Skeletal muscle tissue (tissue), 4 donors: ENCODE measurements around the gene GBA2. TPM values are rescaled to one million over a fixed set of nuclear protein-coding genes. Genes with fewer than 3 reads are reported as not detected.

Experiments
- H3K27ac ChIP-seq: one replicate; pipeline ENCODE4 v1.7.0; 2013; ENCODE audit warnings: mild to moderate bottlenecking, low read depth, low read length, inconsistent platforms
- H3K27me3 ChIP-seq, 3 donors: one replicate each; pipeline ENCODE4 v1.7.0; 2013; ENCODE audit warnings: low read length in 3 of 3; ENCODE audit not compliant: control insufficient read depth in 3 of 3, insufficient read depth in 3 of 3
- H3K36me3 ChIP-seq, 3 donors: one replicate each; pipeline ENCODE4 v1.7.0; 2013; ENCODE audit warnings: low read length in 3 of 3; ENCODE audit not compliant: control insufficient read depth in 3 of 3, insufficient read depth in 3 of 3
- H3K4me1 ChIP-seq, 3 donors: one replicate each; pipeline ENCODE4 v1.7.0; 2013; ENCODE audit warnings: low read length in 3 of 3, mild to moderate bottlenecking in 3 of 3; ENCODE audit not compliant: control insufficient read depth in 3 of 3, insufficient read depth in 3 of 3
- H3K4me3 ChIP-seq, 3 donors: one replicate each; pipeline ENCODE4 v1.7.0; 2013; ENCODE audit warnings: low read length in 3 of 3
- H3K9ac ChIP-seq, 3 donors: one replicate each; pipeline ENCODE4 v1.7.0; 2013; ENCODE audit warnings: low read length in 3 of 3, mild to moderate bottlenecking in 3 of 3, moderate library complexity in 2 of 3, low read depth in 1 of 3
- H3K9me3 ChIP-seq, 3 donors: one replicate each; pipeline ENCODE4 v1.7.0; 2013; ENCODE audit warnings: low read length in 3 of 3; ENCODE audit not compliant: control insufficient read depth in 3 of 3
- total RNA-seq: library from RNA; depleted of rRNA; stranded (reverse); fragments of >200 nt; gene quantifications from one replicate; pipeline ENCODE4 v1.2.3, GENCODE V29; 2014
- donor health status: Osteomylitis.

The GBA2 gene
- total RNA-seq, 1 donor from 2014 or later = 31.3 TPM

GRCh38 chr9:35713578-35713977 is 35.5 kb downstream of the GBA2 start:
- Histone ChIP-seq H3K36me3 (peaks cover 85 to 89% (median 85%) of the 10 kb centered on the region in 3 donors), H3K9me3 (no peaks in the 10 kb centered on the region), H3K4me1 (no peaks in the 10 kb centered on the region), H3K4me3 (no peak overlapping the region), H3K9ac (no peak overlapping the region), H3K27ac (no peak overlapping the region), H3K27me3 (no peaks in the 10 kb centered on the region)

- Histone ChIP-seq H3K27ac (no peak overlapping the region), H3K9me3 (no peaks in the 10 kb centered on the region), H3K4me1 (no peaks in the 10 kb centered on the region), H3K36me3 (peaks cover 83 to 89% (median 85%) of the 10 kb centered on the region in 3 donors), H3K27me3 (no peaks in the 10 kb centered on the region), H3K9ac (no peak overlapping the region), H3K4me3 (no peak overlapping the region)
Measured at GRCh38 chr9:35712762-35713400, 36.1 kb downstream of the GBA2 start.

GRCh38 chr9:35711501-35712428 is 37.3 kb downstream of the GBA2 start:
- no peaks in the 10 kb centered on the region for H3K9me3 ChIP-seq
- H3K27me3 ChIP-seq = no peaks in the 10 kb centered on the region
- H3K4me1 ChIP-seq = no peaks in the 10 kb centered on the region
- H3K4me3 ChIP-seq = no peak overlapping the region
- peaks cover 83 to 89% (median 85%) of the 10 kb centered on the region in 3 donors for H3K36me3 ChIP-seq
- no peak overlapping the region for H3K27ac ChIP-seq
- H3K9ac ChIP-seq = no peak overlapping the region

GRCh38 chr9:35710818-35711500 is 38.1 kb downstream of the GBA2 start:
- Histone ChIP-seq H3K36me3 (peaks cover 84 to 89% (median 85%) of the 10 kb centered on the region in 3 donors), H3K4me3 (no peak overlapping the region), H3K4me1 (no peaks in the 10 kb centered on the region), H3K9me3 (no peaks in the 10 kb centered on the region), H3K27me3 (no peaks in the 10 kb centered on the region), H3K27ac (no peak overlapping the region), H3K9ac (no peak overlapping the region)

- no peak overlapping the region for H3K9ac ChIP-seq
- H3K4me1 ChIP-seq = no peaks in the 10 kb centered on the region
- peaks cover 86 to 92% (median 89%) of the 10 kb centered on the region in 3 donors for H3K36me3 ChIP-seq
- H3K27me3 ChIP-seq = no peaks in the 10 kb centered on the region
- H3K4me3 ChIP-seq = no peak overlapping the region
- H3K9me3 ChIP-seq = no peaks in the 10 kb centered on the region
- H3K27ac ChIP-seq = no peak overlapping the region
Measured at GRCh38 chr9:35708146-35708545, 40.9 kb downstream of the GBA2 start.

- Histone ChIP-seq H3K27ac (no peak overlapping the region), H3K9ac (no peak overlapping the region), H3K4me1 (no peaks in the 10 kb centered on the region), H3K9me3 (no peaks in the 10 kb centered on the region), H3K36me3 (peaks cover 87 to 93% (median 88%) of the 10 kb centered on the region in 3 donors), H3K4me3 (no peak overlapping the region), H3K27me3 (no peaks in the 10 kb centered on the region)
Measured at GRCh38 chr9:35706951-35707350, 42.1 kb downstream of the GBA2 start.

GRCh38 chr9:35705836-35706430 is 43.1 kb downstream of the GBA2 start:
- Histone ChIP-seq H3K36me3 (peaks cover 86 to 92% (median 88%) of the 10 kb centered on the region in 3 donors), H3K9me3 (no peaks in the 10 kb centered on the region), H3K4me1 (no peaks in the 10 kb centered on the region), H3K27me3 (no peaks in the 10 kb centered on the region), H3K27ac (no peak overlapping the region), H3K4me3 (no peak overlapping the region), H3K9ac (no peak overlapping the region)

- Histone ChIP-seq H3K4me3 (no peak overlapping the region), H3K27me3 (no peaks in the 10 kb centered on the region), H3K27ac (no peak overlapping the region), H3K9ac (no peak overlapping the region), H3K36me3 (peaks cover 85 to 92% (median 88%) of the 10 kb centered on the region in 3 donors), H3K4me1 (no peaks in the 10 kb centered on the region), H3K9me3 (no peaks in the 10 kb centered on the region)
Measured at GRCh38 chr9:35705372-35705771, 43.7 kb downstream of the GBA2 start.

- H3K36me3 ChIP-seq = peaks cover 92 to 98% (median 97%) of the 10 kb centered on the region in 3 donors
- H3K4me1 ChIP-seq = no peaks in the 10 kb centered on the region
- no peaks in the 10 kb centered on the region for H3K27me3 ChIP-seq
- H3K27ac ChIP-seq = no peak overlapping the region
- H3K9me3 ChIP-seq = no peaks in the 10 kb centered on the region
- H3K9ac ChIP-seq = peak overlapping the region in 1 of 3 donors; percentile 25
- H3K4me3 ChIP-seq = no peak overlapping the region
Measured at GRCh38 chr9:35703906-35704672, 44.9 kb downstream of the GBA2 start.
